Lung (tissue), 12 donors: ENCODE data around the gene DENND4C. TPM values are rescaled to one million over a fixed set of nuclear protein-coding genes. Genes with fewer than 3 reads are reported as not detected.

Source experiments
- ATAC-seq: fragments of 200-7000 bp; cut with Tn5 transposase; one replicate; pipeline ENCODE4 v1.9.1; 2020; ENCODE audit warnings: moderate number of reproducible peaks; ENCODE audit not compliant: insufficient read depth, low FRiP score
- DNase-seq, 3 donors: peaks; one replicate each; pipeline ENCODE4 v3.0.0-alpha.2; 2013 to 2017
- H3K27ac ChIP-seq, 2 donors: one replicate each; pipeline ENCODE4 v1.5.1; 2013; ENCODE audit warnings: mild to moderate bottlenecking in 2 of 2, moderate library complexity in 2 of 2, control low read depth in 1 of 2, inconsistent platforms in 1 of 2, low read depth in 1 of 2, low read length in 1 of 2
- H3K27me3 ChIP-seq, 3 donors: one replicate each; pipeline ENCODE4 v1.5.1; 2013; ENCODE audit warnings: low read length in 2 of 3; ENCODE audit not compliant: control insufficient read depth in 3 of 3, insufficient read depth in 3 of 3
- H3K36me3 ChIP-seq, 4 donors: one replicate each; pipeline ENCODE4 v1.5.1; 2013; ENCODE audit warnings: low read length in 4 of 4, mild to moderate bottlenecking in 1 of 4, moderate library complexity in 1 of 4; ENCODE audit not compliant: control insufficient read depth in 4 of 4, insufficient read depth in 4 of 4
- H3K4me1 ChIP-seq, 5 donors: one replicate each; pipeline ENCODE4 v1.5.1; 2013; ENCODE audit warnings: low read length in 5 of 5, mild to moderate bottlenecking in 2 of 5, moderate library complexity in 1 of 5; ENCODE audit not compliant: control insufficient read depth in 5 of 5, insufficient read depth in 5 of 5
- H3K4me3 ChIP-seq: one replicate; pipeline ENCODE4 v1.5.1; 2013; ENCODE audit warnings: mild to moderate bottlenecking, control low read depth, moderate library complexity
- H3K9ac ChIP-seq, 2 donors: one replicate each; pipeline ENCODE4 v1.5.1; 2013; ENCODE audit warnings: low read length in 2 of 2, control low read depth in 1 of 2; ENCODE audit not compliant: insufficient read depth in 1 of 2
- H3K9me3 ChIP-seq, 4 donors: one replicate each; pipeline ENCODE4 v1.5.1; 2013; ENCODE audit warnings: low read length in 3 of 4, mild to moderate bottlenecking in 1 of 4, moderate library complexity in 1 of 4; ENCODE audit not compliant: control insufficient read depth in 4 of 4, insufficient read depth in 3 of 4
- CTCF ChIP-seq: IDR thresholded peaks from 2 replicates; pipeline ENCODE4 v1.5.1; 2012; ENCODE audit warnings: mild to moderate bottlenecking; ENCODE audit errors: control extremely low read depth, extremely low read depth
- WGBS, 2 donors: extraction: QIAGEN DNeasy Blood & Tissue Kit; methylation state at CpG; one replicate each; pipeline ENCODE4 v1.1.7; 2013; 5-methylcytosine and 5-hydroxymethylcytosine counted together
- polyA plus RNA-seq, 2 donors: library from polyadenylated mRNA; stranded (reverse); fragments of 200-250 nt; gene quantifications; one replicate each; pipeline ENCODE4 v1.2.1, GENCODE V29; 2013
- total RNA-seq, 2 donors: library from RNA; depleted of rRNA in 1 of 2; stranded (reverse); fragments of >200 nt in 1 of 2; gene quantifications; one replicate each; pipeline ENCODE4 v1.2.1, GENCODE V29; 2014 to 2021
- donor health status: control.
- donor health status: control.
- donor health status: Bipolar disorder and iron deficiency.
- donor health status: healthy.
- donor health status: DM: yes; HTN: yes; CAD: no.

The DENND4C gene
- total and polyA plus RNA-seq, 4 donors, result 9.4 to 154 (median 33.9) TPM

- H3K9ac ChIP-seq, result no peak overlapping the region
- DNase-seq (no peak), ATAC-seq (no peak)
- H3K27me3 ChIP-seq, result no peaks in the 10 kb centered on the region
- whole genome bisulfite sequencing, 2 donors, result 95 to 97% methylated on average over 8 of the region's 8 CpGs
- no peak overlapping the region for H3K4me3 ChIP-seq
- peaks cover 0 to 5% (median 0%) of the 10 kb centered on the region in 5 donors for H3K4me1 ChIP-seq
- TF ChIP-seq CTCF, result no peak
- peaks cover 23 to 53% (median 31%) of the 10 kb centered on the region in 4 donors for H3K36me3 ChIP-seq
- no peak overlapping the region for H3K27ac ChIP-seq
- no peaks in the 10 kb centered on the region for H3K9me3 ChIP-seq
Measured at GRCh38 chr9:19372567-19372966, 142.1 kb downstream of the DENND4C start.

GRCh38 chr9:19373527-19373926 lies 143.0 kb downstream of the DENND4C start:
- DNase-seq (no peak), ATAC-seq (no peak)
- Histone ChIP-seq H3K9ac (no peak overlapping the region), H3K4me3 (no peak overlapping the region), H3K9me3 (no peaks in the 10 kb centered on the region), H3K27ac (no peak overlapping the region), H3K27me3 (no peaks in the 10 kb centered on the region), H3K36me3 (peaks cover 25 to 61% (median 38%) of the 10 kb centered on the region in 4 donors), H3K4me1 (peaks cover 0 to 14% (median 6%) of the 10 kb centered on the region in 5 donors)
- TF ChIP-seq CTCF, result no peak

GRCh38 chr9:19375538-19375937 lies 145.0 kb downstream of the DENND4C start:
- no peak overlapping the region for H3K4me3 ChIP-seq
- no peak for TF ChIP-seq CTCF
- H3K27me3 ChIP-seq, result no peaks in the 10 kb centered on the region
- ATAC-seq (no peak), DNase-seq (no peak)
- H3K9ac ChIP-seq, result no peak overlapping the region
- H3K27ac ChIP-seq, result no peak overlapping the region
- H3K9me3 ChIP-seq, result no peaks in the 10 kb centered on the region
- H3K36me3 ChIP-seq, result peaks cover 16 to 51% (median 39%) of the 10 kb centered on the region in 4 donors
- H3K4me1 ChIP-seq, result peaks cover 0 to 23% (median 9%) of the 10 kb centered on the region in 5 donors

GRCh38 chr9:19376931-19377330 lies 146.4 kb downstream of the DENND4C start:
- TF ChIP-seq CTCF, result no peak
- Histone ChIP-seq H3K9me3 (no peaks in the 10 kb centered on the region), H3K27me3 (no peaks in the 10 kb centered on the region), H3K4me3 (no peak overlapping the region), H3K4me1 (peaks cover 0 to 23% (median 13%) of the 10 kb centered on the region in 5 donors), H3K27ac (no peak overlapping the region), H3K9ac (no peak overlapping the region), H3K36me3 (peaks cover 16 to 48% (median 37%) of the 10 kb centered on the region in 4 donors)
- ATAC-seq (no peak), DNase-seq (no peak)
- WGBS, 2 donors, result 73 to 79% methylated on average over 2 of the region's 2 CpGs
